Measurements from ENCODE around the gene C22orf23. TPM values are rescaled to one million over a fixed set of nuclear protein-coding genes. Genes with fewer than 3 reads are reported as not detected.
"Not testable (repeated sequence)": the region's sequence is repeated elsewhere in the genome, so short reads cannot be mapped to it uniquely, and the experiment has no call there.

C22orf23 gene
- total RNA-seq, 1 donor, result 0.54 TPM

DNA sequence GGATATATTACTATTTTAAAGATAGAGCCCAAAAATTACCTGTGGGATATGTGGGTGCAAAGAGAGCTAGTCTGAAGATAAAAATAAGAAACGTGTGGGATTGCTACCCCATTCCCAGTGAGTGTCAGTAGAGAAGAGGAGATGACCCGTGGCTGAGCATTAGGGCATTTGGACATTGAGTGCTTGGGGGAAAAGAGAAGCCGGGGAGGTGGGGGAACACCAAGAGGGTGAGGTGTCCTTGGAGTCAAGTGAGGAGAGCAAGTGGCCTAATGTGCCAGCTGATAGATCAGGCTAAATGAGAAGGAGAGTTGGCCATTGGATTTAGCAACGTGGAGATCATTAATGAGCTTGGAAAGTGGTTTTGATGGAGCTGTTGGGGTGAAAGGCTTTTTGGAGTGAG lies 1.3 kb upstream of the C22orf23 start:
- TF ChIP-seq, protein P1, sequence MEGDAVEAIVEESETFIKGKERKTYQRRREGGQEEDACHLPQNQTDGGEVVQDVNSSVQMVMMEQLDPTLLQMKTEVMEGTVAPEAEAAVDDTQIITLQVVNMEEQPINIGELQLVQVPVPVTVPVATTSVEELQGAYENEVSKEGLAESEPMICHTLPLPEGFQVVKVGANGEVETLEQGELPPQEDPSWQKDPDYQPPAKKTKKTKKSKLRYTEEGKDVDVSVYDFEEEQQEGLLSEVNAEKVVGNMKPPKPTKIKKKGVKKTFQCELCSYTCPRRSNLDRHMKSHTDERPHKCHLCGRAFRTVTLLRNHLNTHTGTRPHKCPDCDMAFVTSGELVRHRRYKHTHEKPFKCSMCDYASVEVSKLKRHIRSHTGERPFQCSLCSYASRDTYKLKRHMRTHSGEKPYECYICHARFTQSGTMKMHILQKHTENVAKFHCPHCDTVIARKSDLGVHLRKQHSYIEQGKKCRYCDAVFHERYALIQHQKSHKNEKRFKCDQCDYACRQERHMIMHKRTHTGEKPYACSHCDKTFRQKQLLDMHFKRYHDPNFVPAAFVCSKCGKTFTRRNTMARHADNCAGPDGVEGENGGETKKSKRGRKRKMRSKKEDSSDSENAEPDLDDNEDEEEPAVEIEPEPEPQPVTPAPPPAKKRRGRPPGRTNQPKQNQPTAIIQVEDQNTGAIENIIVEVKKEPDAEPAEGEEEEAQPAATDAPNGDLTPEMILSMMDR (IDR thresholded peaks at IDR 0.05; ENCODE audit: insufficient read depth, low read length), result no peak
- no peak for DNase-seq (ENCODE audit: low read depth)
- H3K4me3 ChIP-seq (ENCODE audit: low read depth, low read length), result peak overlapping the region; percentile 99

DNA sequence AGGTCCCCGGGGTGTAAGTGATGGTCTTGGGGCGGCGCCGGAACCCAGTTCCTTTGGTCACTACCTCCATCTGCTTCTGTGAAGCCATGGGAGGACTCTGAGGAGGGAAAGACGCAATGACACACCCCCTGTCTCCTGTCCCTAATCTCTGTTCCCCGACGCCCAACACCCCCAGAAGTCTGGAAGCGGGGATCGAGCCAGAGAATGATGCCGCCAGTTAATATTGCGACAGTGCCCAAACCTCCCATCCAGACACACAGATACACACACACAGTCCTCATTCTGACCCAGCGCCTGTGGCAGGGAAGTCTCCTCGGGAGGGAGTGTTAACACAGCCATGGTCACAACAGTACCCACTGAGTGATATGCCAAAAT lies 352 bp downstream of the C22orf23 start:
- peak overlapping the region; percentile 99 for H3K4me3 ChIP-seq (ENCODE audit: low read depth, low read length)
- TF ChIP-seq, protein P1 (IDR thresholded peaks at IDR 0.05; ENCODE audit: insufficient read depth, low read length), result no peak
- DNase-seq (ENCODE audit: low read depth), result no peak

DNA sequence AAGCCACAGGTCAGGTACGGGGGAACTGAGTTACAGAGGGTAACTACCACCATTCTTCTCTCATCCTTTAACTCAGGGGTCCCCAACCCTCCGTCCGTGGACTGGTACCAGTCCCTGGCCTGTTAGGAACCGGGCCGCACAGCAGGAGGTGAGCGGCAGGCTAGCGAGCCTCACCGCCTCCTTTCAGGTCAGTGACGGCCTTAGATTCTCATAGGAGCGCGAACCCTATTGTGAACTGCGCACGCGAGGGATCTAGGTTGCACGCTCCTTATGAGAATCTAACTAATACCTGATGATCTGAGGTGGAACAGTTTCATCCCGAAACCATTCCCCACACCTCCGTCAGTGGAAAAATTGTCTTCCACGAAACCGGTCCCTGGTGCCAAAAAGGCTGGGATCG lies 772 bp downstream of the C22orf23 start:
- DNase-seq (ENCODE audit: low read depth), result not testable (repeated sequence)
- H3K4me3 ChIP-seq (ENCODE audit: low read depth, low read length), result peak overlapping the region; percentile 99

DNA sequence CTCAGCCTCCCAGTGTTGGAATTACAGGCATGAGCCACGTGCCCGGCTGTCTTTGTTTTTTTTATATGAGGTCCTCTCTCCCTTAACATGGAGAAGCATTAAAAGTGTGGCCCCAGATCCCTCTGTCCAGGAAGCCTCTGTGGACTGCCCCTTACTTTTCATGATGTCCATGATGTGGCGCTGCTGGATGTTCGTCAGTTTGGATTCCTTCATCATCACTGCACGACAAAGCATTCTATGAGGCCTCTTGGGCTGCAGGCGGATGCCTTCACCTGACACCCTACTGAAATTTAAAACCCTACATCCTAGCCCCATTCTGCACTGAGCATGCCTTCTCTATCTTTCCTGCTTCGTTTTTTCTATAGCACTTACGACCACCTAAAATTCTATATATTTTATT lies 2.1 kb downstream of the C22orf23 start:
- TF ChIP-seq, protein P1 (IDR thresholded peaks at IDR 0.05; ENCODE audit: insufficient read depth, low read length), result no peak
- DNase-seq (ENCODE audit: low read depth), result no peak
- no peak overlapping the region for H3K4me3 ChIP-seq (ENCODE audit: low read depth, low read length)

DNA sequence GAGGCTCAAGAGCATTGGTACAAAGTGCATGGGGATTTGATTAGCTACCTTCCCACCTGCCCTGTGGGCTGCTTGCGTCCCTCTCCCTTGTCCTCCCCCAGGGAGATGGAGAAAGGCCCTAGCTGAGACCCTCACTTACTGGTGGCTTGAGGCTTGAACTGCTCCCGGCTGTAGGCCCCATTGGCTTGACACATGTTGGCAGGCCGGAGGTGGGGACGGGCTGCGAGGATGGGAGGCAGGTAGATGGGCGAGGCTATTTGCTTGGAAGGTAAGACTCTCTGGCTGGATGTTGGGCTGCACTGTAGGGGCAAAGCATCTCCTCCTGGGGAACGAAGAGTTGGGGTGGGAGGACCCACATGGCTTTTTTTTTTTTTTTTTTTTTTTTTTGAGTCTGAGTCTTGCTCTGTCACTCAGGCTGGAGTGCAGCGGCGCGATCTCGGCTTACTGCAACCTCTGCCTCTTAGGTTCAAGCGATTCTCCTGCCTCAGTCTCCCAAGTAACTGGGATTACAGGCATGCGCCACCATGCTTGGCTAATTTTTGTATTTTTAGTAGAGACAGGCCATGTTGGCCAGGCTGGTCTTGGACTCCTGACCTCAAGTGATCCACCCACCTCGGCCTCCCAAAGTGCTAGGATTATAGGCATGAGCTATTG lies 6.1 kb downstream of the C22orf23 start:
- not testable (repeated sequence) for H3K4me3 ChIP-seq (ENCODE audit: low read depth, low read length); DNase-seq (ENCODE audit: low read depth)

DNA sequence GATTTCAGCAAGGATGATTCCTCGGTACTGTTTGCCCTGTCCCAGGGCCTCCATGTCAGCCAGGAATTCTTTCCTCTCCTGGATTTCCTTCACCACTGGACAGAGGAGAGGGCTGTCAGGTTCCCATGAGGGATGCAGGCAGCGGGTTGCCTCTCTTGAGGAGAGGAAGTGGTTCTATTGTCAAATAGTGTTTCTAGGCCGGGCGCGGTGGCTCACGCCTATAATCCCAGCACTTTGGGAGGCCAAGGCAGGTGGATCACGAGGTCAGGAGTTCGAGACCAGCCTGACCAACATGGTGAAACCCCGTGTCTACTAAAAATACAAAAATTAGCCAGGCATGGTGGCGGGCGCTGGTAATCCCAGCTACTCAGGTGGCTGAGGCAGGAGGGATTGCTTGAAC lies 9.0 kb downstream of the C22orf23 start:
- not testable (repeated sequence) for H3K4me3 ChIP-seq (ENCODE audit: low read depth, low read length); DNase-seq (ENCODE audit: low read depth)

DNA sequence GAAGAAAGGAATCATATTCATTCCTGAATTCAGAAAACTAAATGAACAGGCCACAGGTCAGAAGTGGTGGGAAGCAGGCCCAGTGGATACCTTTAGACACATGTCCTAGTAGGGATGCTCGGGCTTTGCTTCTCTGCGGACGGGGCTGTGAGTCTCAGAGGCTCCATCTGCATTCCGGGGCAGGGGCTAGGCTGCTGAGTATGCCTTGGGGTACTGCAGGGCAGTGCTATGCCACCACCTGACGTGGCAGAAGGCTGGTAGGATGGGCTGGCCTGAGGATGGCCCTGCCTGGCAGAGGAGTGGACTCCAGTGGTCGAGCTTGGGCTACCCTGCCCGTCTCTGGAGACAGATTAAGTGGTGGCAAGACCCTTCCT lies 9.6 kb downstream of the C22orf23 start:
- H3K4me3 ChIP-seq (ENCODE audit: low read depth, low read length), result no peak overlapping the region
- TF ChIP-seq, protein P1 (IDR thresholded peaks at IDR 0.05; ENCODE audit: insufficient read depth, low read length), result no peak
- no peak for DNase-seq (ENCODE audit: low read depth)

DNA sequence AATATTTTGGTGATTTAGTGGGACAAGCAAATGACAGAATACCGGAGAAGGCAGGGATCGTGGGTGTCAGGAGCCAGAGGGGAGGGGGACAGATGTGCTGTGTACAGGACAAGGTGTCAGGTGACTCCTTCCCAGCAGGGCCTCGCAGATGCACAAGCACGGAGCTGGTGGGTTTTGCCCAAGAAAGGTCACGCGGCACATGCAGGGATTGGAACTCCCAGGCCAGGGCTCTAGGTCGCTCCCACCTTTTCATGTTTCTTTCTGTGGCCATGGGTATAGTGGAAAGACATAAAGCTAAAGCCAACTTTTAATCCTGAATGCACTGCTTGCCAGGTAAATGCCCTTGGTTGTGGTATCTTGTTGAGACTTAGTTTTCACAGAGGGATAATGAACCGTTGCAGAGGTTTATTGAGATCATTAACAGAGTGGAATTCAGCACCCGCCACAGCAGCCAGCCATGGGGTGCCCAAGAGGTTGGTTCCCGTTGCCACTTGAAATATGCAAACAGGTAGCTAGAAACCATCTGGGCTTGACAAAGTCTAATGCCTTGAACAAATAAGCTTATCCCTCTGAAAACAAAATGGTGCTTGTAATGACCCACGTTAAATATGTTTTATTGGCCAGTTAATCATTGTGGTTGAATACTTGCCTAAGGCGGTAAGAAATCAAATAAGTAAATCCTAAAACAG lies 10.1 kb downstream of the C22orf23 start:
- TF ChIP-seq, protein P1 (IDR thresholded peaks at IDR 0.05; ENCODE audit: insufficient read depth, low read length), result no peak
- no peak for DNase-seq (ENCODE audit: low read depth)
- no peak overlapping the region for H3K4me3 ChIP-seq (ENCODE audit: low read depth, low read length)
